ENCODE measurements around the gene PCP4L1.
"Not testable (repeated sequence)": the region's sequence is repeated elsewhere in the genome, so short reads cannot be mapped to it uniquely, and the experiment has no call there.

PCP4L1 gene

GRCh38 chr1:161229896-161230295 is 28.6 kb upstream of the PCP4L1 start:
- DNase-seq: no peak

- no peak for DNase-seq
Observed at GRCh38 chr1:161230762-161231161, 27.8 kb upstream of the PCP4L1 start.

GRCh38 chr1:161233102-161233501 is 25.4 kb upstream of the PCP4L1 start:
- no peak for DNase-seq

GRCh38 chr1:161235957-161236775 is 22.4 kb upstream of the PCP4L1 start:
- no peak for DNase-seq

GRCh38 chr1:161238039-161238473 is 20.5 kb upstream of the PCP4L1 start, which contains the start of gene NR1I3:
Gene NR1I3 (minus strand): TSS chr1:161238203. CDS start chr1:161236565, 1,638 bp downstream.
- no peak for DNase-seq

- DNase-seq: no peak
Observed at GRCh38 chr1:161241682-161242081, 16.9 kb upstream of the PCP4L1 start.

- no peak for DNase-seq
Observed at GRCh38 chr1:161242313-161242712, 16.2 kb upstream of the PCP4L1 start.

GRCh38 chr1:161244888-161245287 is 13.7 kb upstream of the PCP4L1 start:
- DNase-seq: no peak

- not testable (repeated sequence) for DNase-seq
Observed at GRCh38 chr1:161250100-161250499, 8.4 kb upstream of the PCP4L1 start.

- DNase-seq: no peak
Observed at GRCh38 chr1:161250829-161251228, 7.7 kb upstream of the PCP4L1 start.

GRCh38 chr1:161251579-161251978 is 7.0 kb upstream of the PCP4L1 start:
- no peak for DNase-seq

- DNase-seq: not testable (repeated sequence)
Observed at GRCh38 chr1:161255302-161255701, 3.2 kb upstream of the PCP4L1 start.

GRCh38 chr1:161255955-161256520 is 2.5 kb upstream of the PCP4L1 start:
- DNase-seq: not testable (repeated sequence)

- not testable (repeated sequence) for DNase-seq
Observed at GRCh38 chr1:161257109-161257508, 1.4 kb upstream of the PCP4L1 start.

GRCh38 chr1:161259345-161259702 is 779 bp downstream of the PCP4L1 start:
- DNase-seq: no peak

- no peak for DNase-seq
Observed at GRCh38 chr1:161259765-161260164, 1.2 kb downstream of the PCP4L1 start.

- peak; percentile 49 for DNase-seq
Observed at GRCh38 chr1:161260376-161261260, 2.1 kb downstream of the PCP4L1 start.

- DNase-seq: no peak
Observed at GRCh38 chr1:161261261-161262235, 3.0 kb downstream of the PCP4L1 start.

- no peak for DNase-seq
Observed at GRCh38 chr1:161265305-161265704, 6.8 kb downstream of the PCP4L1 start.

GRCh38 chr1:161266202-161266601 is 7.7 kb downstream of the PCP4L1 start:
- no peak for DNase-seq

GRCh38 chr1:161266836-161267235 is 8.3 kb downstream of the PCP4L1 start:
- no peak for DNase-seq

GRCh38 chr1:161267321-161267720 is 8.8 kb downstream of the PCP4L1 start:
- no peak for DNase-seq
